Chondrocyte (in vitro differentiated cells): ENCODE measurements around the gene TPSB2. TPM values are rescaled to one million over a fixed set of nuclear protein-coding genes. Genes with fewer than 3 reads are reported as not detected.
"Not testable (repeated sequence)": the region's sequence is repeated elsewhere in the genome, so short reads cannot be mapped to it uniquely, and the experiment has no call there.

ENCODE experiments used
- DNase-seq: peaks from one replicate; pipeline ENCODE4 v3.0.0; 2021; ENCODE audit warnings: mixed read lengths, low spot score
- H3K27ac Mint-ChIP-seq: one replicate; pipeline ENCODE4 v1.8.0; 2021; ENCODE audit warnings: mild to moderate bottlenecking, moderate library complexity, mixed read lengths; ENCODE audit not compliant: unreplicated experiment
- H3K27me3 Mint-ChIP-seq: 2 replicates; pipeline ENCODE4 v1.8.0; 2021; ENCODE audit warnings: low read depth, mixed read lengths
- H3K36me3 Mint-ChIP-seq: 2 replicates; pipeline ENCODE4 v1.8.0; 2021; ENCODE audit warnings: low read depth, mixed read lengths
- H3K4me1 Mint-ChIP-seq: 2 replicates; pipeline ENCODE4 v1.8.0; 2021; ENCODE audit warnings: low read depth, mild to moderate bottlenecking, mixed read lengths
- H3K4me3 Mint-ChIP-seq: one replicate; pipeline ENCODE4 v1.8.0; 2021; ENCODE audit warnings: mild to moderate bottlenecking, moderate library complexity, mixed read lengths; ENCODE audit not compliant: unreplicated experiment
- H3K9me3 Mint-ChIP-seq: 2 replicates; pipeline ENCODE4 v1.8.0; 2021; ENCODE audit warnings: low read depth, mixed read lengths
- CTCF ChIP-seq: fragments of 200-600 bp; sonication (generic); IDR thresholded peaks from 2 replicates; pipeline ENCODE4 v1.5.0; 2021; ENCODE audit warnings: antibody characterized with exemption, mild to moderate bottlenecking, moderate library complexity
- total RNA-seq: library from RNA; stranded (reverse); gene quantifications from 3 replicates; pipeline ENCODE4 v1.2.1, GENCODE V29; 2021

The TPSB2 gene
- total RNA-seq, 1 donor from 2014 or later, result not detected

- DNase-seq, result peak; percentile 77
- peaks cover 35% of the 10 kb centered on the region for H3K27me3 Mint-ChIP-seq
- H3K9me3 Mint-ChIP-seq, result peaks cover 2% of the 10 kb centered on the region
- no peaks in the 10 kb centered on the region for H3K36me3 Mint-ChIP-seq
- no peak for TF ChIP-seq CTCF
- H3K4me1 Mint-ChIP-seq, result peaks cover 7% of the 10 kb centered on the region
- H3K4me3 Mint-ChIP-seq, result no peak overlapping the region
- H3K27ac Mint-ChIP-seq, result no peak overlapping the region
These were observed 41.4 kb upstream of the TPSB2 start for GRCh38 chr16:1271380-1271723.

- H3K27me3 Mint-ChIP-seq, result peaks cover 25% of the 10 kb centered on the region
- H3K4me1 Mint-ChIP-seq, H3K9me3 Mint-ChIP-seq, DNase-seq, H3K36me3 Mint-ChIP-seq, H3K4me3 Mint-ChIP-seq, H3K27ac Mint-ChIP-seq: not testable (repeated sequence)
These were observed 39.4 kb upstream of the TPSB2 start for GRCh38 chr16:1269418-1269817.

GRCh38 chr16:1265826-1266225, 35.8 kb upstream of the TPSB2 start:
- H3K27ac Mint-ChIP-seq, result no peak overlapping the region
- H3K4me1 Mint-ChIP-seq, result no peaks in the 10 kb centered on the region
- TF ChIP-seq CTCF, result no peak
- no peak overlapping the region for H3K4me3 Mint-ChIP-seq
- no peak for DNase-seq
- H3K36me3 Mint-ChIP-seq, result no peaks in the 10 kb centered on the region
- peaks cover 26% of the 10 kb centered on the region for H3K27me3 Mint-ChIP-seq
- H3K9me3 Mint-ChIP-seq, result peaks cover 3% of the 10 kb centered on the region

- no peak overlapping the region for H3K27ac Mint-ChIP-seq
- no peaks in the 10 kb centered on the region for H3K4me1 Mint-ChIP-seq
- H3K9me3 Mint-ChIP-seq, result peaks cover 3% of the 10 kb centered on the region
- no peaks in the 10 kb centered on the region for H3K36me3 Mint-ChIP-seq
- H3K4me3 Mint-ChIP-seq, result no peak overlapping the region
- DNase-seq, result no peak
- peaks cover 26% of the 10 kb centered on the region for H3K27me3 Mint-ChIP-seq
- TF ChIP-seq CTCF, result no peak
These were observed 35.2 kb upstream of the TPSB2 start for GRCh38 chr16:1265090-1265630.

- H3K27ac Mint-ChIP-seq, result no peak overlapping the region
- no peak for TF ChIP-seq CTCF
- DNase-seq, result no peak
- H3K4me1 Mint-ChIP-seq, result no peaks in the 10 kb centered on the region
- peaks cover 24% of the 10 kb centered on the region for H3K27me3 Mint-ChIP-seq
- H3K4me3 Mint-ChIP-seq, result no peak overlapping the region
- no peaks in the 10 kb centered on the region for H3K36me3 Mint-ChIP-seq
- peaks cover 3% of the 10 kb centered on the region for H3K9me3 Mint-ChIP-seq
These were observed 34.5 kb upstream of the TPSB2 start for GRCh38 chr16:1264345-1265089.
